HG02642 (cell line): ENCODE data around the gene SLC12A8.

Experiments used
- ATAC-seq: cut with Tn5 transposase; IDR thresholded peaks from one replicate; pipeline ENCODE4 v1.9.1; 2021; ENCODE audit warnings: mild to moderate bottlenecking; ENCODE audit not compliant: unreplicated experiment, poor library complexity

SLC12A8 gene

DNA sequence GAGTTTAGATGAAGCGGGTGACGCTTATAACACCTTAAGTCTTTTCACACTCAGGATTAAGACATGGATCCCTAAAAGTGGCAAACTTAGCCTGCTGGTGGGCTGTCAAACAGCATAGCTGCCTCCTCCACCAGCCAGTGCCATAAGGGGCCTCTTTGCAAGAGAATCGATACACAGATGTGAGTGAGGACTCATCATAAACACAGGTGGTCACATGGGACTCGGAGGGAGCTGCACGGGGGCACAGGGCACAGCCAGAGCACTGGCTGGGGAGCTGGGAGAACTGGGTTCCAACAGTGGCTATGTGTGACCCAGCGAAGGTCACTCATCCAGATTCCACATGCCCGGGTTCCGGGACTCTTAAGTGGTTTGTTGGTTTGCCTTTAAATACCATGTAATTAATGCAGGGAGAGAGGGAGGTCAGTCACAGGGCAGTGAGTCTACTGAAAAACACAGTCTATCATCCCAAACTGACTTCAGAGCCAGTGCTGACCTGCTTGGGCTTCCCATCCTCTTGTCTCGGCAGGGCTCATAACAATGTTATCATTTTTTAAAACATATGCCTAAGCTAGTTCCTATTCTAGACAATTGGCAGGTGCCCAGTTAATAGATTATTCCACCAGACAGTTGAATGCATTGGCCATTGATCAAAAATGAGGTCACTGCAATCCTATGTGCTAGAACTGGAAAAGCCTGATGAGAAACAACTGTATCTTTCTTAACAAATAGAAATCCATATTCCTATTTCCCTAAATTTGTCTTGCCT, 51.8 kb downstream of the SLC12A8 start:
- ATAC-seq, result no peak

DNA sequence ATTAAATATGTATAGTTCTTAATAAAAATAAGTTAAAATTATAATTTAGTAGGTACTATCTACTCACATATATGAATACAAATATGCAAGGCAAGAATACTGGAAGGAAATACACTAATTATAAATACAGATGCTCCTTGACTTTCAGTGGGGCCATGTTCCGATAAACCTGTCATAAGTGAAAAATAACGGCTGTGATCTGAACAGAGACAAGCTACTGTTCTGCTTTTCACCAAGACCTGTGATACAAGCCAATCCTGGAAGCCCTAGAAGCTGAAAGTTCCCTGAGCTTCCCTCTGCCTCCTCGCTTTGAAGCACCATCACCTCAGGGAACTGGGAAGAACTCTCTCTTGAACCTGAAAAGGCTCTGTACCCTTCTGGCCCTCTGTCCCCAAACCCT, 55.4 kb downstream of the SLC12A8 start:
- no peak for ATAC-seq

DNA sequence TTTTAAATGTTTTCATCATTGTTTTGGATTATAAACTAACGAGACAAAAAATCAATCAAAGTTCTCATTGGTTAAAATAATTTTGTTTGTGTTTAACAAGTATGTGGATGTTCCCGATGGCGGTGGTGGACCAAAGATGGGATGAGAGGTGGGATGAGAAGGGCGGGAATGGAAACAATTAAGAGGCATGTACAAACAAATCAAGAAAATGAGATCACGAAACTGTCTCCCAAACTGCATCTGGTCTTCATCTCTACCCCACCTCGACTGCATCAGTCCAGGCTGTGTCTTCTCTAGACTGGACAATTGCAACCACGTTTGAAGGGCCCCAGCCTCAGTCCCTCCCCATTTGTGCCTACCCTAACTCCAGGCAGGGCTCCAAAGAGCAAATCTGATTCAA, 56.1 kb downstream of the SLC12A8 start:
- no peak for ATAC-seq

DNA sequence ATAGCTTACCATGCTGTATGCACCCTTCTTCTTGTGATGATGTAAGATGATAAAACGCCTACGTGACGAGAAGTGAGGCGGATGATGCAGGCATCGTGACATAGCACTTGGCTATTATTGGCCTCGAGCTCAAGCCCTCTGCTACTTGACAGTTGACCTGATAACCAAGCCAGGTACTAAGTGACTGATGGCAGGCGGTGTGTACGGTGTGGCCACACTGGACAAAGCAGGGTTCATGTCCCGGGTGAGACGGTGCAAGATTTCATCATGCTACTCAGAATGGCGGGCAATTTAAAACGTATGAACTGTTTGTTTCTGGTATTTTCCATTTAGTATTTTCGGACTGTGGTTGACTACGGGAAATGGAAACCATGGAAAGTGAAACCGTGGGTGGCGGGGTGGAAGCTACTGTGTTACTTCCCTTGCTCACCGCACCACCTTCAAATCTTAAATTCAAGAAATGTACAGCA, 57.7 kb downstream of the SLC12A8 start:
- ATAC-seq, result no peak

DNA sequence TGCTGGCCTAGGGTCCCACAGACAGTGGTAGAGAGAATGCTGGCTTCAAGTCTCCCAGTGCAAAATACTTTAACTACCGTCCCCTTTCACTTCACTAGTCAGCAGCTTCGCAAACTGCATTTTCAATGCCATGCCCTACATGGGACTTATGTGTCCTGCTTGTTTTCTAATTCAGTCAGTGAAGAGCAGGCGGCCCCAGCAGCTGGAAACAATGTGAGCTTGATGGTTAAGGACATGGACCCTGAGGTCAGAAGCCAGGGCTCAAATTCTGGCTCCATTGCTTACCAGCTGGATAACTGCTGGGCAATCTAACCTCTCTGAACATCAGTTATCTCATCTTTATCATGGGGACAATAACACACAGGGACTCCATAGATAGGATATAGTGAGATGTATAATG, 58.4 kb downstream of the SLC12A8 start:
- ATAC-seq, result no peak

DNA sequence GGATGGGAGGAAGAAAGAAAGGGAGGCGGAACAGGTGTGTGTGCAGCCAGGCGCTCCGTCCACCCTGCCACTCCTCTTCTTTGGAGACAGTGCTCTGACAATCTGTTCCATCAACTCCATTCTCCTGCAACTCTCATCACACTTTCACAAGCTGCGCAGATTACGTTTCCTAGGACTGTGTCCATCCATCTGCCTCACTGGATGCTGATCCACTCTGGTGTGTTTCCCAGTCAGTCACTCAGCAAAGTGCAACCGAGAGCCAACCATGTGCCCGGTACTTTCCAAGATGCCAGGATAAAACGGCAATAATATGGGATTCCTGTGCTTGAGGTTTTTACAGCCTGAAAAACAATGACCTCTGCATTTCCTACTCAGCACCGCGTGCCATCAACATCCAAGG, 59.6 kb downstream of the SLC12A8 start:
- ATAC-seq, result no peak

DNA sequence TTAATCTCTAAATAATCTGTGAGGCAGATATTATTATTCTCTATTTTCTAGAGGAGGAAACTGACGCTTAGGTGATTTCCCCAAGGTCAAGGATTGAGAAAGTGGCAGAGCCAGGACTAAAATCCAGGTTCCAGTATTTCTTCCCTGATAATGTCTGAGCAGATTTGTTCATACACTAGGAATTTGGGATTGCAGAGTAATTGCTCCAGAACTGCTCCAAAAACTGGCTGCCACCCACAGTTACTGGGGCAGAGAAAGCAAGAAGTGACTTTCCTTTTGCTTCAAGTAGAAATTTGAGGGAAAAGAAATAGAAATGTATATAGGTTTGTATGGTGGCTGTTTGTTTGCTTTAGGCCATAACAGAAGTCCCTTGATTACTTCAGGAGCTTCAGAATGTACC, 60.6 kb downstream of the SLC12A8 start:
- ATAC-seq, result no peak

DNA sequence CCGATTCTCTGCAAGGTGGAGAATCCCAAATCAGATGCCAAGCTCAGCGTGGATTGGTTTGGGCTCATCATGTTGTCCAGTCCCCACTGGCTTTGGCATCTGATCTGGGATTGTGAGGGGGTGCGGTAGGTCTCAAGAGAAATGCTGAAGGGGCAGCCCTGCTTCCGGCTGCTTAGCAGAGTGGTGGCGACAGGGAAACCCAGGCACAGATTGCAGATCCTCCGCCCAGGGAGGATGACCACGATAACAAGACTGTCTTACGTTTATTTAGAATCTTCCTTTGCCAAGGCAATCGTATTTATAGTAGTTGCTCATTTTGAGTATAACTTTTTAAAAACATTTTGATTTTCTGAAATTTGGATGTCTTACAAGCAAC, 61.1 kb downstream of the SLC12A8 start:
- ATAC-seq, result no peak

DNA sequence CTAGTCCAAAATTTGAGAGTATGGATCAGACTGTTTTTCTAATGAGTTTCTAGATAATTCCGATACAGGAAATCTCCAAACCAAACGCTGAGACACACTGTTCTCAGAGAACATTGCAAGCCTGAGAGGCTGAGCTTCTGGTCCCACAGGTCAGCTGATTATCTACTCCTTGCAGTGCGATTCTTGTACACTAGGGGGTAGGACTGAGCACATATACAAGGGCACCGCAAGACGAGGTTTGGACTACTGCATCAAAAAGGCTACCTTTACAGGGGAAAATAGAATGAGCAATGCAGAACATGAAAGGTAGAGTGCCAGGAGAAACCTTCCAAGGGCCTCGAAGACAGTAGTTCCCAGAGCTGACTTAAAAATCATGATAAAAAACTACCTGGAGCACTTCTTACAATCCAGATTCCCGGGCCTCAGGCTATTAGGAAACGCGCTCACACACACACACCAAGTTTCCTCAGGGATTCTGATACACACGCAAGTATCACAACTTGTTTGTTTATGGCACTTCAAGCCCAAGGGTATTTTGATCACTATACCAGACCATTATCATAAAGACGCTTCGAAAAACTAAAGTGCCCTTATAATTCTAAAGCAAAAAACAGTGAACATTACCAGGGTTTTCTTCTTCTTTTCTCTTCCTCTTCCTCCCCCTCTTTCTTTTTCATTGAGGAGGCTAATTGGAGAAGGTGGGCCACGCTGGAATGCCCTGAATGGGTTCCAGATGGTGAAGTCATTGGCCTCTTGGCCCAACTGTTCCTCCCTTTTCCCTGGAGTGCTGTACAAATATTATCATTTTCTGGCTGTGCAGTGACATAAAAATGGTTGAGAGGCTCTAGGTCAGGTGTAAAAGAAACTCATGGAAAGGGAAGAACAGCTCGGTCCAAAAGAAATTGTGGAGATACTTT, 61.8 kb downstream of the SLC12A8 start:
- ATAC-seq, result no peak

DNA sequence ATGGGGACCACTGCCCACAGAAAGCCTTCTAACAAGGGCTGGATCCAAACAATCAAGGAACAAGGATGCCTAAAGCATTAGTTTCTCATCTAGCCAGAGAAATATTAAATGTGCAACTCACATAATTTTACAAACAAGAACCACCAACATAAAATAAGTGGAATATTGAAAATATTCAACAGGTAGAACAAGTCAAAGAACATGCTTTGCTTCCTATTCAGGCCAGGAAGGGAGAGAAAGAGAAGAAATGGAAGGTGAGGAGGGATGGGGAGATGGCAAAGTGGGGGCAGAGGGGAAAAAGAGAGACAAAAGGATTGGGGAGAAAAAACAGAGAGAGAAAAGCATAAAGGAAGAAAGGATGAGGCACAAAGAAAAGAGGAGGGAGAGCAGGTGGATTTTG, 63.1 kb downstream of the SLC12A8 start:
- no peak for ATAC-seq

DNA sequence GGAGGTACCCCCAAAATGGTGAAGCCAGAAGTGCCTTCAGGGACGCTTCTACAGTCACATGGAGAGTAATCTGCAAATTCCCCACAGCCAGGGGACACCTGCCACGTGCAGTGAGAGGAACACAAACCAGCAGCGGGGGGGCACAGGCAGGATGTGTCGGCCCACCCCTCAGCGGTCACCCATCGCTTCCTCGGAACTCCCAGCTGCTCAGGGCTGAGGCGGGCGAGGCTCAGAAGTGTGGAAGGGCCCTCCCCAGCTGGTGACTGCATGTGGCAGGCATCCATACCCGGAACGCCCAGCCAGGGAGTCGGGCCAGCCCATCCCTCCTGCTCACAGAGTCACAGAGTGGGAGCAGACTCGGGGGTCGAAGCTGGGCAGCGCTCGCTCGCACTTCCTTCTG, 63.7 kb downstream of the SLC12A8 start:
- peak; percentile 33 for ATAC-seq

DNA sequence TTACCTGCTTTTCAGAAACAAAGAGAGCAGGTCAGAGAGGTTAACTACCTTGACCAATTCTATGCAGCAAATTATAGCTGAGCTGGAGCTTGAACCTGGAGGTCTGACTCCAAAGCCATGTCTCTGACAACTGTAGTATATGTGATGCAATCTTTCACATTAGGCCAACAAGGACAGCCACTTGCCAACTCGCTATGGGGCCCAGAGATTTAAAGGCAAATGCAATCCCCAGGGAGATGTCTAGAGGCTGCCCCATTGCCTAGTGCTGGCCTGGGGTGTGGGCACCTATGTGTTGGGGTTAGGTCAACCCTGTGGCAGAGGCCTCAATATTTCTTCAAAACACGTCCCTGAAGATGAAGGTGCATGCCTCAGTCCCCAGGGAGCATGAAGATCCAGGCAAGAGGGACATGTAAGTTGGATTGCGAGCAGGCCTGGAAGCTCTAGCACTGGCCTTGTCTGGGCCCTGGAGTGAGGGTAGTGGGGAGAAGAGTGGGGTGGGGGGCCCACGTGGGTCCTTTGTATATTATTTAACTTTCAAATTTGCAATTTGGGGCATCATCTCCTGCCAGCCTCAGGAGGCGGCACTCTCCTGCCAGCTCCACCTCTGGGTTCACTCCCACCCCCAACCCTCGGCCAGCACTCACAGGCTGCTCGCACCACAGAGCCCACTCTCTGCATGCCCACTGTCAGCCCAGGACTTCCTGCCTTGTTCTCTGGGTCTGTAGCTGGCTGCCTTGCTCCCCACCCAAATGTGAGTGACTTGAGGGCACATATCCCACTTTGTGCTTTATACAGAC, 64.3 kb downstream of the SLC12A8 start:
- no peak for ATAC-seq

DNA sequence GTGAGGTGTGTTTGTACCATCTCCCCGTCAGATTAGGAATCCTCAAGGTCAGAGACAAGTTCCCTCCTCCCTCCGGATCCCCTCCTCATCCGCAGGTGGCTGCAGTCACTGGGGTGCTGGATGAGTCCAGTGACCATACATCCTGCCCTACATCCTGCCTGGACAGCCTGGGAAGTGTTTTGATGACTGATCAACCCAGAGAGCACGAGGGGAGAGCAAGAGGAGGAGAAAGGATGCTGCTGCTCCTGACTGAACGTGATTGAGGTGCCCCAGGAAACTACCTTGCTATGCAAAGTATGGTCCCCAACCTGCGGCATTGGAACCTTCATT, 65.1 kb downstream of the SLC12A8 start:
- ATAC-seq, result no peak

DNA sequence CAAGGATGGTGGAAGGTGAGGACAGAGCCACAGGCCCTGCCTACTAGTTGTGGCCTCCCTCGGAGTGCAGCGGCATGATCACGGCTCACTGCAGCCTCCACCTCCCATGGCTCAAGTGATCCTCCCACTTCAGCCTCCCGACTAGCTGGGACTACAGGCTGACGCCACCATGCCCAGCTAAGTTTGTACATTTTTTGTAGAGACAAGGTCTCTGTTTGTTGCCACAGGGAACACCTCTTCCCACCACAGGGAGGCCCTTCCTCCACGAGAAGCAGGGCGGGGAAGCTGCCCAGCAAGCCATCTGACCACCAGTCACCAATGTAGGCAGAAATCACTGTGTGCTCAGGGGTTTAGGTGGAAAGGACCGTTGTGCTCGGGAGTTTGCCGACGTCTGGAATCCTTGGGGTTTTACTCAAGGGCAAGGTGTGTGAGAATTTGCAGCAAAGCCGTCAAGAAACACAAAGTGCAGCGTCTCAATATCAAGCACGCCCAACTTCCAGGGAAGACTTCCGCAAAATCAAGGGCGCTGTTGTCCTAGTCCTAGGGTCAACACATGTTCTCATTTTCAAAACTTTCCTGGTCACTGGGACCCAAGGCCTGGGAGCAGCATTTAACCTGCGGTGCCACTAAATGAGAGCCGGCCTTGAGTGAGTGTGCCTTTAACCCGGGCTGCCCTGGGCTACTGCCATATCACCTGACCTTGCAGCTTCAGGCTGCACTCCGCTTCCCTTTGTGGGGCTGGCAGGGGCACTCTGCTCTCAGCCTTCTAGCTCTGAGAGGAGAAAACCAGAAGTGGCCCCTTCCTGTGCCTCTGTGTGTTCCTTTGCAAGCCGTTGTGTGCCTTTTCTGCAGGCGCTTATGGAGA, 65.7 kb downstream of the SLC12A8 start:
- peak; percentile 40 for ATAC-seq

DNA sequence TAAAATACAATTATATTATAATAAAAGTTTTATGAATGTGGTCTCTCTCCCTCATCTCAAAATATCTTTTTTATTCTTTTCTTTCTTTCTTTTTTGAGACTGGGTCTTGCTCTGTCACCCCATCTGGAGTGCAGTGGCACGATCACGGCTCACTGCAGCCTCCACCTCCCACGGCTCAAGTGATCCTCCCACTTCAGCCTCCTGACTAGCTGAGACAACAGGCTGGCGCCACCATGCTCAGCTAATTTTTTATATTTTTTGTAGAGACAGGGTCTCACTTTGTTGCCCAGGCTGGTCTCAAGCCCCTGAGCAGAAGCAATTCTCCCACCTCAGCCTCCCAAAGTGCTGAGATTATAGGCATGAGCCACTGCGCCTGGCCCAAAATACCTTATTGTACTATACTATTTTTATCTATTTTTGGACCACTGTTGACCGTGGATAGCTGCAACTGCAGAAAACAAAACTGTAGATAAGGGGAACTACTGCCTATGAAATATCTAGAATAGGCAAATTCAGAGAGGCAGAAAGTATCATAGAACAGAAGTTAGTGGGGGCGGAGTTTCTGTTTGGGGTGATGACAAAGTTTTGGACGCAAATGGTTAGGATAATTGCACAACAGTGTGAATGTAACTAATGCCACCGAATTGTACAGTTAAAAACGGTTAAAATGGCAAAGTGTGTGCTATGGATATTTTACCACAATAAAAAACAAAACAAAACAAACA, 66.6 kb downstream of the SLC12A8 start:
- peak; percentile 29 for ATAC-seq

DNA sequence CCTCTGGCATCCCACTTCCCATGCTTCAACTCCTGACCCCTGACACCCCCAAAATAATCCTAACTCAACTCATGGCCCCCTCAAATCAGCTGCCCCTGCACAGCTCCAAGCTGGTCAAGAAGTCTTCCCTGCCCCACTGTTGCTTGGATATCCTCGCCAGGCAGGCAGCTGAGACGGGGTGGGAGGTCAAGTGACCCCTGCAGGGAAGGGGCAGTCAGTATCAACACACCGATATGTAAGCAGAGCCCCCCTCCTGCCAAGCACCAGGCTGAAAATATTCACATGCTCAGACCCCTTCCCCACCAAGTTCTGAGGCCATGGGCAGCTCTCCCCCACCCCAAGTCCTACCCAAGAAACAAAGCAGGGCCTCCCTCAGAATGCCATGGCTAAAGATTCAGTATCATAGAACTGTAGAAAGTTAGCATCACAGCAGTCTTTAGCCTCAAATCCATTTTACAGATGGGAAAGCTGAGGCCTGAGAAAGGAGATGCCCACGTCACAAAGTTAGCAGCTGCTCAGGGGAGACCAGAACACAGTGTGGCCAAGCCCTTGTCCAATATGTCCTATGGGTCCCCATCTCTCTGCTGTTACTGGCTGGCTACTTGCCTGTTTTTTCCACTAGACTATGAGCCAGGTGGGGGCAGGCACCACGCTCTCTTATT, 67.8 kb downstream of the SLC12A8 start:
- no peak for ATAC-seq

DNA sequence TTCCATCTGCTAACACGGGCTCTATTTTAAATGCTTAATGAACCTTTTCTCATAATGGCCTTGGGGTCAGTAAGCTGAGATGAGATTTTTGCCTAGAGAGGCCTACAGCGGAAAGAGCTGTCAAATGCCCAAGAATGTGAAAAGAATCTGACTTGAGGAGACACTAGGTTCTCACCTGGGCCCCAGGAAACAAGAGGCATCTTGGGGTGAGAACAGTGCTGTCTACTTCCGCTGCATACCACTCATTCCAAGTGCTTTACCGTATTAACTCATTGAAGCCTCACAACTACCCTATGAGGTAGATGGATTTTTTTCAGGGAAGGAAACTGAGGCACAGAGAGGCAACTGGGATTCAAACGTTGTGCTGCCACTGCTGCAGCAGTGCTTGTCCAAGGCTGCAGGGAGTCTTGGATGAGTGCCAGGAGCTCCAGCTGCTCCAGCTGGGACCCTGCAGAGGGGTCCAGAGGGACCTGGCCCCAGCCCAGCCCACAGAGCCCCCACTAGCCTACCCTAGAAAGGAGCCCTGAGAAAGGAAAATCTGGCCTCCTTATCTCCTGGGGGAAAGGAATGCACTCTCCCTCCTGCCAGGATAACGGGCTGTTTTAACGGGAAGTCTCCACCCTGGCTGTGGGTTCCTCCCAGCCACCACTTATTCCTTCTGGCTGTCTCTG, 68.4 kb downstream of the SLC12A8 start:
- no peak for ATAC-seq

DNA sequence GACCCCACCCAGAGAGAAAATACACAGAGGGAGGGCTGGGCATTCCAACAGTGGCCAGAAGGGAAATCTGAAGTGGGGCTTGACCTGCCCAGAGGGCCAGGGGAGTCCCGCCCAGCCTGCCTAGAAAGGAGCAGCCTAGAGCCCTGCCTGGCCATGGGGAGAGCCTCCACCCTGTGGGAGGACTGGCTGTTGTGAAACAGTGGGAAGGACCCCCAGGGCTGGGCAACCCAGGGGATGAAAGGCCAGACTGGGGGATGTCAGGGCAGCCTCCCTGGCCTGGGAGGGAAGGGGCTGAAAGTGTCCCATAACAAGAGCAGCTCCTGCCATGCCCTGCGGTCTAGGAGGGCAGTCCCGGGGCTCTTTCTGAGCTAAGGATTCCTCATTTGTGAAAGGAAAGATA, 69.0 kb downstream of the SLC12A8 start:
- ATAC-seq, result no peak
